K562 (cell line): ENCODE results near the gene GATA2. TPM values are rescaled to one million over a fixed set of nuclear protein-coding genes. Genes with fewer than 3 reads are reported as not detected.

ENCODE experiments used
- ATAC-seq: fragments of 200-7000 bp; cut with Tn5 transposase; 3 replicates; pipeline ENCODE4 v1.9.1; 2020; ENCODE audit warnings: moderate library complexity
- BruUV-seq: library from RNA; stranded (reverse); fragments of 400-500 nt; replicated peaks from 2 replicates; lab custom pipeline; 2021; lab: Mats Ljungman, UMichigan
- CTCF ChIA-PET: fragments of 300-600 bp; formaldehyde crosslinking; extraction: SDS; loops from one replicate; lab custom pipeline; 2021; ENCODE audit warnings: low intra/inter-chr PET ratio; lab: Yijun Ruan, JAX
- POLR2A ChIA-PET: fragments of 300-600, 350-650 bp; sonication (Branson Sonifier 250); formaldehyde crosslinking; extraction: SDS; loops from one replicate; lab custom pipeline; 2021; ENCODE audit warnings: antibody characterized with exemption, inconsistent platforms; lab: Yijun Ruan, JAX
- DNase-seq, 4 experiments: peaks; one replicate each; pipeline versions ENCODE4 v3.0.0 to v3.0.0-alpha.2; 2011 to 2018; ENCODE audit warnings: low spot score in 3 of 4, mixed read lengths in 3 of 4; ENCODE audit errors: extremely low read depth in 1 of 4
- FAIRE-seq: peaks from 2 replicates; lab custom pipeline; 2011; peaks lifted over from hg19 to GRCh38; lab: Jason Lieb, UNC
- H2AFZ ChIP-seq: 2 replicates; pipeline ENCODE4 v1.6.0; 2011; ENCODE audit warnings: low read depth, low read length, control low read depth, inconsistent platforms
- H3K27ac ChIP-seq: fragments of 200-600 bp; 3 replicates; pipeline ENCODE4 v1.8.0; 2011; ENCODE audit warnings: low read depth, mild to moderate bottlenecking, control low read depth, inconsistent platforms, low read length, moderate library complexity, mixed read lengths; ENCODE audit errors: extremely low read depth
- H3K27me3 ChIP-seq, 2 experiments: fragments of 300-600 bp in 1 of 2; 2 replicates in 1 of 2; 3 replicates in 1 of 2; pipeline versions ENCODE4 v1.6.0 to v1.8.0; 2011; ENCODE audit warnings: inconsistent platforms in 2 of 2, low read length in 2 of 2, mild to moderate bottlenecking in 1 of 2, mixed read lengths in 1 of 2, moderate library complexity in 1 of 2; ENCODE audit not compliant: control insufficient read depth in 2 of 2, insufficient read depth in 2 of 2
- H3K36me3 ChIP-seq: fragments of 300-600 bp; 3 replicates; pipeline ENCODE4 v1.8.0; 2011; ENCODE audit warnings: mild to moderate bottlenecking, low read length, inconsistent platforms; ENCODE audit not compliant: control insufficient read depth, insufficient read depth
- H3K4me1 ChIP-seq, 2 experiments: fragments of 200-600 bp in 1 of 2; replicated peaks in 1 of 2; 2 replicates in 1 of 2; 3 replicates in 1 of 2; pipeline versions ENCODE4 v1.5.1 to v1.8.0; 2011; ENCODE audit warnings: inconsistent platforms in 2 of 2, low read length in 2 of 2, mild to moderate bottlenecking in 1 of 2, mixed read lengths in 1 of 2, moderate library complexity in 1 of 2; ENCODE audit not compliant: control insufficient read depth in 2 of 2, insufficient read depth in 2 of 2
- H3K4me2 ChIP-seq: 2 replicates; pipeline ENCODE4 v1.6.1; 2011; ENCODE audit warnings: low read length, control low read depth, inconsistent platforms, mixed read lengths; ENCODE audit not compliant: insufficient read depth
- H3K4me3 ChIP-seq: fragments of 200-600 bp; sonication (generic), shearing (Covaris generic); 2 replicates; pipeline ENCODE4 v1.5.1; 2016; ENCODE audit warnings: control low read depth, inconsistent platforms
- H3K79me2 ChIP-seq: fragments of 200-600 bp; 3 replicates; pipeline ENCODE4 v1.8.0; 2011; ENCODE audit warnings: low read length, inconsistent platforms; ENCODE audit not compliant: control insufficient read depth, insufficient read depth
- H3K9ac ChIP-seq, 2 experiments: 2 replicates each; pipeline versions ENCODE4 v1.6.0 to v1.6.1; 2011; ENCODE audit warnings: low read depth in 2 of 2, low read length in 2 of 2, control low read depth in 1 of 2, inconsistent platforms in 1 of 2, mild to moderate bottlenecking in 1 of 2, mixed read lengths in 1 of 2; ENCODE audit not compliant: insufficient read depth in 1 of 2
- H3K9me1 ChIP-seq: one replicate; pipeline ENCODE4 v1.6.0; 2011; ENCODE audit warnings: inconsistent platforms, mild to moderate bottlenecking, low read length, moderate library complexity; ENCODE audit not compliant: control insufficient read depth, insufficient read depth
- H3K9me3 ChIP-seq: replicated peaks from 2 replicates; pipeline ENCODE4 v1.5.1; 2011; ENCODE audit warnings: low read depth, low read length, inconsistent platforms; ENCODE audit not compliant: control insufficient read depth, insufficient read depth
- H4K20me1 ChIP-seq: replicated peaks from 2 replicates; pipeline ENCODE4 v1.6.1; 2011; ENCODE audit warnings: low read length, inconsistent platforms, mixed read lengths; ENCODE audit not compliant: control insufficient read depth, insufficient read depth
- ATF7 ChIP-seq: fragments of 450-650 bp; IDR thresholded peaks from 2 replicates; pipeline ENCODE4 v1.7.1; 2014; ENCODE audit warnings: mild to moderate bottlenecking, moderate library complexity
- CC2D1A ChIP-seq: fragments of 450-650 bp; IDR thresholded peaks from 2 replicates; pipeline ENCODE4 v1.6.1; 2017; ENCODE audit warnings: mild to moderate bottlenecking
- CHD4 ChIP-seq: fragments of 200-600 bp; sonication (generic); IDR thresholded peaks from 3 replicates; pipeline ENCODE4 v1.6.1; 2012; ENCODE audit warnings: low read depth, mild to moderate bottlenecking, mixed read lengths, low read length, inconsistent platforms; ENCODE audit not compliant: insufficient read depth, insufficient replicate concordance, poor library complexity, severe bottlenecking
- ETV1 ChIP-seq: fragments of 450-650 bp; conservative IDR thresholded peaks from 2 replicates; pipeline ENCODE4 v1.6.1; 2016; ENCODE audit warnings: missing genetic modification characterization, control low read depth, low read depth, missing compliant biosample characterization
- GABPA ChIP-seq: fragments of 200-800 bp; sonication (Bioruptor generic); conservative IDR thresholded peaks from 2 replicates; pipeline ENCODE4 v1.6.1; 2016; ENCODE audit warnings: low read depth, missing genetic modification characterization, missing compliant biosample characterization
- GTF2E2 ChIP-seq: fragments of 200-800 bp; sonication (Bioruptor generic); IDR thresholded peaks from 2 replicates; pipeline ENCODE4 v1.6.1; 2016; ENCODE audit warnings: missing genetic modification characterization, missing compliant biosample characterization
- MYC ChIP-seq, 2 experiments: fragments of 250-450 bp in 1 of 2; sonication (Bioruptor Pico) in 1 of 2; IDR thresholded peaks; 2 replicates each; pipeline versions ENCODE4 v1.5.1 to v1.6.1; 2012 to 2021; ENCODE audit warnings: low read depth in 2 of 2, borderline replicate concordance in 1 of 2, improper control_type of control experiment in 1 of 2, low read length in 1 of 2, mild to moderate bottlenecking in 1 of 2, moderate library complexity in 1 of 2
- ZNF77 ChIP-seq: fragments of 250-450 bp; sonication (Bioruptor Pico); IDR thresholded peaks from 2 replicates; pipeline ENCODE4 v1.5.0; 2020
- WGBS: fragments of 100-300 bp; shearing (Covaris generic); methylation state at CpG from one replicate; pipeline ENCODE4 v1.1.6; 2016; ENCODE audit warnings: low coverage, mixed read lengths; ENCODE audit not compliant: insufficient coverage; ENCODE audit errors: missing lambda C conversion rate; 5-methylcytosine and 5-hydroxymethylcytosine counted together
- in situ Hi-C: fragments of 300-500 bp; cut with MboI; formaldehyde crosslinking; loops from 4 replicates; pipeline ENCODE4 v1.15.0; 2018; ENCODE audit warnings: inconsistent platforms, mixed read lengths
- intact Hi-C: fragments of 100-400 bp; cut with micrococcal nuclease; formaldehyde crosslinking; loops from 2 replicates; pipeline ENCODE4 v1.14.2; 2022
- polyA plus RNA-seq, 8 experiments: library from polyadenylated mRNA; depleted of rRNA in 4 of 8; stranded (reverse) in 5 of 8; unstranded in 3 of 8; fragments of >200 nt; fragmentation: Nextera tagmentation in 2 of 8; fragmentation: Illumina TruSeq in 1 of 8; extraction: Ambion mirVana in 2 of 8; extraction: Trizol in 1 of 8; gene quantifications; 2 replicates each; pipeline versions ENCODE4 v1.2.1 to v1.2.3, GENCODE V29; 2011 to 2014; ENCODE audit warnings: inconsistent platforms in 1 of 8, missing spikeins in 1 of 8
- total RNA-seq, 7 experiments: library from RNA; depleted of rRNA in 6 of 7; stranded (reverse); fragments of >200 nt in 6 of 7; fragmentation: Illumina TruSeq in 2 of 7; extraction: Trizol in 2 of 7; gene quantifications; 2 replicates each; pipeline versions ENCODE4 v1.2.1 to v1.2.3, GENCODE V29; 2011 to 2021; ENCODE audit warnings: low replicate concordance in 1 of 7
- TF ChIP-seq, protein P1 (sequence below), 2 experiments: fragments of 450-650 bp in 1 of 2; sonication (generic) in 1 of 2; formaldehyde crosslinking in 1 of 2; IDR thresholded peaks in 1 of 2; conservative IDR thresholded peaks in 1 of 2; 2 replicates each; pipeline versions ENCODE4 v1.6.1 to v1.8.1; 2016 to 2023; ENCODE audit warnings: mild to moderate bottlenecking in 2 of 2, moderate library complexity in 2 of 2, inconsistent platforms in 1 of 2, missing genetic modification reagents in 1 of 2
- TF ChIP-seq, protein P2 (sequence below): sonication (generic); formaldehyde crosslinking; IDR thresholded peaks from 2 replicates; pipeline ENCODE4 v1.8.1; 2022; ENCODE audit warnings: missing genetic modification reagents

Gene GATA2
- total and polyA plus RNA-seq, 9 of the 15 experiments (the other 6 are each of a cell fraction or from before 2014, with no cell fraction given) = 8.5 to 218 (median 50.8) TPM

DNA sequence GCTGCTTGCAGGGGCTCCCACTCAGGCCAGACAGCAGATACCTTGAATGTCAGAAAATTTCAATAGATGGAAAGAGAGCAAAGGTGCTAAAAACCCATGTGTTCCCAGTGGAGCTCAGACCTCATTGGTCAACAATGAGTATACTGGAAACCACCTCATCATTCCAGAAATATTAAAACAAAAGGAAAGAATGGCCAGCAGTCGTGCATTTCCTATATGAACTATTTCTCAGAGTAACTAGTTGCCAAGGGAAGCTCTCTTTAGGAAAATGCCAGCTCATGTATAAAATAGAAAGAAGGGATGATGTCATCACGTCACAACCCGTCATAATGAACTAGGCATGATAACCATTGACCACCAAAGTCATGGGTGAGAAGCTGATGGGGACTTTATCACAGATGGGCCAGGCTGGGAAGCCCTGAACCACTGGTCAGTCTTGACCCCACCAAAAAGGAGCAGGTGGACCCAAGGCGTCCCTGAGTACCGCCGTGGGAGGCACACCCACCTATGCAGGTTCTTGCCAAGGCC lies 43.8 kb downstream of the GATA2 start:
- ATAC-seq (no peak), DNase-seq (no peak), FAIRE-seq (no peak)
- CTCF ChIA-PET = no interaction called here
- H3K9ac ChIP-seq = no peak overlapping the region
- no peak overlapping the region for H2AFZ ChIP-seq
- H3K4me1 ChIP-seq = peaks cover 2 to 18% of the 10 kb centered on the region in 2 experiments; a peak in 2 of 5 replicates
- TF ChIP-seq ATF7 (peak; percentile 29; the same call in 1 of the 2 replicates), CC2D1A (no peak)
- TF ChIP-seq, protein P1, sequence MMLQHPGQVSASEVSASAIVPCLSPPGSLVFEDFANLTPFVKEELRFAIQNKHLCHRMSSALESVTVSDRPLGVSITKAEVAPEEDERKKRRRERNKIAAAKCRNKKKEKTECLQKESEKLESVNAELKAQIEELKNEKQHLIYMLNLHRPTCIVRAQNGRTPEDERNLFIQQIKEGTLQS (IDR thresholded peaks at IDR 0.05) = peak; percentile 77
- TF ChIP-seq, protein P1 (CRISPR knock-in tag; conservative IDR thresholded peaks at IDR 0.05) = no peak
- POLR2A ChIA-PET = no interaction called here
- no TSS peak for BruUV-seq
- intact Hi-C loops (no loop called here), in situ Hi-C loops (no loop called here)
- WGBS = 30% methylated on average over 5 of the region's 6 CpGs
- no peak overlapping the region for H3K4me3 ChIP-seq
- H3K36me3 ChIP-seq = no peaks in the 10 kb centered on the region
- no peaks in the 10 kb centered on the region for H3K79me2 ChIP-seq
- H4K20me1 ChIP-seq = no peaks in the 10 kb centered on the region
- H3K4me2 ChIP-seq = no peak overlapping the region
- peaks cover 0 to under 1% of the 10 kb centered on the region in 2 experiments; a peak in 3 of 5 replicates for H3K27me3 ChIP-seq
- H3K27ac ChIP-seq = no peak overlapping the region
- H3K9me1 ChIP-seq = no peaks in the 10 kb centered on the region
- H3K9me3 ChIP-seq = no peaks in the 10 kb centered on the region

DNA sequence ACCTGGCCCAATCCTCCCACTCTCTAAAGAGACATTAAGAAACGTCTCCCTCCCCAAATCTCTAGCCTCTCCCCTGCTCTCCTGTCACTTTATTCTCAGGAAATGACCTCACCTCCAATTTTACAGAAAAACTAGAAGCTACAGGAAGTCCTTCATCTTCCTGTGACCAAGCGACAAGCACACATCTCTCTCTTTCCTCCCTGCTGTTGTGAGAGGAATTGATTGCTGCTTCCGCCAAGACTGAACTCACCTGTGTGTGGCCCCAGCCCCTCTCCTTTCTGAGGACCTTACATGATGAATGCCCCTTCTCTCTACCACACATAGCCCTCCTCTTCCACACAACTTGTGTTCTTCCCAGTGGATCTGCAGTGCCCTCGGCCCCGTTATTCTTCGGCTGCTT lies 44.5 kb downstream of the GATA2 start:
- Histone ChIP-seq H3K4me3 (no peak overlapping the region), H3K4me2 (no peak overlapping the region), H3K9me1 (no peaks in the 10 kb centered on the region), H4K20me1 (no peaks in the 10 kb centered on the region; the same call in 1 of the 2 replicates), H3K9ac (no peak overlapping the region), H3K79me2 (no peaks in the 10 kb centered on the region), H3K27me3 (peaks cover 0 to 7% of the 10 kb centered on the region in 2 experiments; a peak in 3 of 5 replicates), H3K9me3 (no peaks in the 10 kb centered on the region), H3K36me3 (no peaks in the 10 kb centered on the region), H3K27ac (no peak overlapping the region), H3K4me1 (peaks cover 2 to 14% of the 10 kb centered on the region in 2 experiments; a peak in 2 of 5 replicates), H2AFZ (peak overlapping the region; percentile 59; the same call in 1 of the 2 replicates)
- ChIA-PET CTCF (no interaction called here), POLR2A (interaction anchor here (0.6 kb wide), 1 partner anchor 209 kb away, joined by 3 read pairs; no protein-coding TSS in a partner anchor)
- WGBS = 27% methylated on average over 6 of the region's 6 CpGs
- intact Hi-C loops = no loop called here
- in situ Hi-C loops = no loop called here
- DNase-seq (no peak), FAIRE-seq (no peak), ATAC-seq (no peak; the same call in 2 of the 3 replicates)
- no TSS peak for BruUV-seq
- no peak for TF ChIP-seq GTF2E2 (tag)
- TF ChIP-seq GABPA (tag) = peak; percentile 42
- TF ChIP-seq ETV1 (tag) = 0 out of 2 replicates have a peak, but pooled peaks have one; percentile 21
- TF ChIP-seq, protein P2, sequence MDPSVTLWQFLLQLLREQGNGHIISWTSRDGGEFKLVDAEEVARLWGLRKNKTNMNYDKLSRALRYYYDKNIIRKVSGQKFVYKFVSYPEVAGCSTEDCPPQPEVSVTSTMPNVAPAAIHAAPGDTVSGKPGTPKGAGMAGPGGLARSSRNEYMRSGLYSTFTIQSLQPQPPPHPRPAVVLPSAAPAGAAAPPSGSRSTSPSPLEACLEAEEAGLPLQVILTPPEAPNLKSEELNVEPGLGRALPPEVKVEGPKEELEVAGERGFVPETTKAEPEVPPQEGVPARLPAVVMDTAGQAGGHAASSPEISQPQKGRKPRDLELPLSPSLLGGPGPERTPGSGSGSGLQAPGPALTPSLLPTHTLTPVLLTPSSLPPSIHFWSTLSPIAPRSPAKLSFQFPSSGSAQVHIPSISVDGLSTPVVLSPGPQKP (CRISPR knock-in tag) = no peak
- no peak for TF ChIP-seq MYC (IDR thresholded peaks at IDR 0.05; ENCODE audit: low read depth, low read length)
- no peak for TF ChIP-seq MYC (CRISPR knock-in tag; IDR thresholded peaks at IDR 0.05; ENCODE audit: borderline replicate concordance, low read depth)
- TF ChIP-seq ZNF77 = no peak
- no peak for TF ChIP-seq CHD4
- TF ChIP-seq, protein P1 (IDR thresholded peaks at IDR 0.05) = no peak
- TF ChIP-seq, protein P1 (CRISPR knock-in tag; conservative IDR thresholded peaks at IDR 0.05) = no peak
